Measurements from ENCODE around the gene MEIOSIN. TPM values are rescaled to one million over a fixed set of nuclear protein-coding genes. Genes with fewer than 3 reads are reported as not detected.

Gene MEIOSIN
- total RNA-seq, 3 donors from 2014 or later, result not detected

GRCh38 chr19:45789035-45789786 is 56.0 kb downstream of the MEIOSIN start:
- no peak for TF ChIP-seq CTCF (IDR thresholded peaks at IDR 0.05)
- intact Hi-C loops (cut with DNase I, micrococcal nuclease), result no loop called here
- ATAC-seq (no peak), DNase-seq (no peak)
- Histone ChIP-seq H3K9me3 (no peaks in the 10 kb centered on the region), H3K4me3 (no peak overlapping the region), H3K36me3 (ENCODE audit: low read depth) (peaks cover 3% of the 10 kb centered on the region), H3K4me1 (ENCODE audit: low read depth) (peaks cover 9% of the 10 kb centered on the region)

- H3K4me1 ChIP-seq (ENCODE audit: low read depth), result peaks cover 9% of the 10 kb centered on the region
- H3K9me3 ChIP-seq, result no peaks in the 10 kb centered on the region
- DNase-seq, result no peak
- H3K4me3 ChIP-seq, result no peak overlapping the region
- no peak for ATAC-seq
- peaks cover 3% of the 10 kb centered on the region for H3K36me3 ChIP-seq (ENCODE audit: low read depth)
- intact Hi-C loops (cut with DNase I, micrococcal nuclease), result no loop called here
- no peak for TF ChIP-seq CTCF (IDR thresholded peaks at IDR 0.05)
Observed at GRCh38 chr19:45790942-45791341, 57.7 kb downstream of the MEIOSIN start.

- ATAC-seq (no peak), DNase-seq (no peak)
- H3K36me3 ChIP-seq (ENCODE audit: low read depth), result no peaks in the 10 kb centered on the region
- intact Hi-C loops (cut with DNase I, micrococcal nuclease), result no loop called here
- H3K4me1 ChIP-seq (ENCODE audit: low read depth), result peaks cover 9% of the 10 kb centered on the region
- no peak for TF ChIP-seq CTCF (IDR thresholded peaks at IDR 0.05)
- peak overlapping the region; percentile 64 for H3K4me3 ChIP-seq
- no peaks in the 10 kb centered on the region for H3K9me3 ChIP-seq
Observed at GRCh38 chr19:45791744-45792469, 58.7 kb downstream of the MEIOSIN start.

- H3K36me3 ChIP-seq (ENCODE audit: low read depth), result no peaks in the 10 kb centered on the region
Observed at GRCh38 chr19:45792470-45793177, 59.4 kb downstream of the MEIOSIN start, which contains the start of gene DMWD. Gene DMWD, minus strand, starts transcription at chr19:45792845. Its CDS starts 89 bp downstream, at chr19:45792756.

More at GRCh38 chr19:45792470-45793177, 59.4 kb downstream of the MEIOSIN start, which contains the start of gene DMWD:
- ATAC-seq (peak; percentile 100), DNase-seq (peak; percentile 100)
- intact Hi-C loops (cut with DNase I, micrococcal nuclease), result no loop called here
- TF ChIP-seq CTCF (IDR thresholded peaks at IDR 0.05), result peak; percentile 13
- peaks cover 9% of the 10 kb centered on the region for H3K4me1 ChIP-seq (ENCODE audit: low read depth)
- H3K4me3 ChIP-seq, result peak within 1 kb of the TSS; percentile 64
- no peaks in the 10 kb centered on the region for H3K9me3 ChIP-seq
